ENCODE results near the gene TGFBI.

The TGFBI gene

GRCh38 chr5:136073714-136074529, 45.1 kb downstream of the TGFBI start:
- Histone ChIP-seq H3K27me3 (ENCODE audit: insufficient read depth, low read length) (no peaks in the 10 kb centered on the region), H3K36me3 (ENCODE audit: insufficient read depth, low read length) (no peaks in the 10 kb centered on the region), H3K4me1 (ENCODE audit: insufficient read depth, low read length) (no peaks in the 10 kb centered on the region), H3K9ac (ENCODE audit: low read depth, low read length) (no peak overlapping the region), H3K9me3 (ENCODE audit: insufficient read depth, low read depth, low read length) (no peaks in the 10 kb centered on the region), H3K27ac (ENCODE audit: low read depth, low read length) (no peak overlapping the region), H3K4me3 (ENCODE audit: low read length) (no peak overlapping the region)
- WGBS = 91% methylated on average over 4 of the region's 5 CpGs

DNA sequence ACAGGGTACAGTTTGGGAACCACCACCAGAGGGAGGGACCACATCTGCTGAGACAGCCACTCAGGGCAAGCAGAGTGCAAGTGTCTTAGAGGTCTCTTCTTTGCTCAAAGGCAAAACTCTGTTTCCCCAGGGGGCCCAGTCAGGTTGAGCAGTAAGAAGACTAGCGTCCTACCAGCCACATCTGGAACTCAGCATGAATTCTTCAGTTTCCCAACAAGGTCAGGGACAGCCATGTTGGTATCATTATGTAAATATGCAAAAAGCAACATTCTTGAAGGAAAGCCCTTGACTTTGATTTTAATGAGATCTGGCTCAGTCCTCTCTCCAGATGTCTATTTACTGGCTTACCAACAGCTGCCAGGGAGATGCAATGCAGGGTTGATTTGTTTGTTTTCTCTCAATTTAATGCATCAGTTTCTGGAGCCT, 46.7 kb downstream of the TGFBI start:
- Histone ChIP-seq H3K9ac (ENCODE audit: low read depth, low read length) (no peak overlapping the region), H3K27me3 (ENCODE audit: insufficient read depth, low read length) (peaks cover 7% of the 10 kb centered on the region; the same call in 1 of the 2 replicates), H3K9me3 (ENCODE audit: insufficient read depth, low read depth, low read length) (no peaks in the 10 kb centered on the region), H3K4me3 (ENCODE audit: low read length) (no peak overlapping the region), H3K27ac (ENCODE audit: low read depth, low read length) (no peak overlapping the region), H3K36me3 (ENCODE audit: insufficient read depth, low read length) (no peaks in the 10 kb centered on the region), H3K4me1 (ENCODE audit: insufficient read depth, low read length) (no peaks in the 10 kb centered on the region)
- 71% methylated on average over 1 of the region's 1 CpG for WGBS

GRCh38 chr5:136076067-136076466, 47.3 kb downstream of the TGFBI start:
- Histone ChIP-seq H3K4me1 (ENCODE audit: insufficient read depth, low read length) (no peaks in the 10 kb centered on the region), H3K9me3 (ENCODE audit: insufficient read depth, low read depth, low read length) (no peaks in the 10 kb centered on the region), H3K27ac (ENCODE audit: low read depth, low read length) (no peak overlapping the region), H3K27me3 (ENCODE audit: insufficient read depth, low read length) (peaks cover 7% of the 10 kb centered on the region; the same call in 1 of the 2 replicates), H3K4me3 (ENCODE audit: low read length) (no peak overlapping the region), H3K36me3 (ENCODE audit: insufficient read depth, low read length) (no peaks in the 10 kb centered on the region), H3K9ac (ENCODE audit: low read depth, low read length) (no peak overlapping the region)
- 96% methylated on average over 5 of the region's 6 CpGs for WGBS

DNA sequence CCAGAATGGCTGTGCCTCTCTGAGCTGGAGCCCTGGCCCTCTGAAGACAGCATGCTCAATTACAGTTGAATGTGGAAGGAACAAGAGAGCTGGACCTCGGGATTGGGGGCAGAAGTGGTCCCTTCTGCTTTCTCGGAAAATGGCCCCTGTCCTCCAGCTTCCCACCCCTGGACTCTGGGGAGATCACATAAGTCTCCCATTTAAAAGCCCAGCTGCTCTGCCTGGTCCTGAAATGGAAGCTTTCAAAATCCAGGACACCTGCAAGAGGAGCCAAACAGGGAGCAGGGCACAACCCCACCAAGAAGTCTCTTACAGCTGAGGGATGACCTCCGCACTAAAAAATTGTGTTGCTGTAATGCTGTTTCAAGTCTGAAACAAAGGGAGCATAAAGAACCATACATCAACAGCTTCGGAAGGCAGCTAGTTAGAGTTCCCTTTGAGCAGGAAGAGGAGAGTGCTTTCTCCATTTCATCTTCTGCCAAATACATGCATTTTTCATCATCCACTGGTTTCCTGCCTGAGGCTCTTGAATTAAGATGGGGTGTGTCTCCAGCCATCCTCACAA, 48.2 kb downstream of the TGFBI start:
- Histone ChIP-seq H3K27me3 (ENCODE audit: insufficient read depth, low read length) (peaks cover 7% of the 10 kb centered on the region; the same call in 1 of the 2 replicates), H3K4me3 (ENCODE audit: low read length) (no peak overlapping the region), H3K36me3 (ENCODE audit: insufficient read depth, low read length) (no peaks in the 10 kb centered on the region), H3K9me3 (ENCODE audit: insufficient read depth, low read depth, low read length) (no peaks in the 10 kb centered on the region), H3K9ac (ENCODE audit: low read depth, low read length) (no peak overlapping the region), H3K4me1 (ENCODE audit: insufficient read depth, low read length) (no peaks in the 10 kb centered on the region), H3K27ac (ENCODE audit: low read depth, low read length) (no peak overlapping the region)
- WGBS = 88% methylated on average over 4 of the region's 4 CpGs

- peaks cover 7% of the 10 kb centered on the region; the same call in 1 of the 2 replicates for H3K27me3 ChIP-seq (ENCODE audit: insufficient read depth, low read length)
- no peaks in the 10 kb centered on the region for H3K36me3 ChIP-seq (ENCODE audit: insufficient read depth, low read length)
- peak overlapping the region; percentile 61 for H3K4me3 ChIP-seq (ENCODE audit: low read length)
- 66% methylated on average over 25 of the region's 25 CpGs for WGBS
- no peak overlapping the region for H3K9ac ChIP-seq (ENCODE audit: low read depth, low read length)
- H3K27ac ChIP-seq (ENCODE audit: low read depth, low read length) = no peak overlapping the region
- H3K9me3 ChIP-seq (ENCODE audit: insufficient read depth, low read depth, low read length) = no peaks in the 10 kb centered on the region
- no peaks in the 10 kb centered on the region for H3K4me1 ChIP-seq (ENCODE audit: insufficient read depth, low read length)
Measured at GRCh38 chr5:136079195-136079985, 50.6 kb downstream of the TGFBI start.

DNA sequence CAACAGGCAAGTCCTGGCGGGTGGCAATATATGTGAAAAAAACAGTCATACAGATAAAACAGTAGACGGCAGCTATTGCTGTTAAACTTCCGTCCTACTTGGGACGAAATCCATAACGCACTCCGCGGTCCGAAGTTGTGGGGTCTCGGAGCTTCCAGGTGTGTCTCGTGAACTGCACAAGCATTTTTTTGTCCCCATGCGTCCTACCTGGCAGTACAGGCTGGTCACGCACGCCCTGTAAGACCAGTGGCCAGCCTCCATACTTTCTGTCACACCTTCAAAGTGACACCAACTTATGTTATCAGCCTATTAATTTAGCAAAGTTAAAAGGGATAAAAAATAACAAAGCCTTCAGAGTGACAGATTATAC, 51.3 kb downstream of the TGFBI start:
- Histone ChIP-seq H3K27me3 (ENCODE audit: insufficient read depth, low read length) (peaks cover 7% of the 10 kb centered on the region; the same call in 1 of the 2 replicates), H3K9me3 (ENCODE audit: insufficient read depth, low read depth, low read length) (no peaks in the 10 kb centered on the region), H3K36me3 (ENCODE audit: insufficient read depth, low read length) (no peaks in the 10 kb centered on the region), H3K4me3 (ENCODE audit: low read length) (peak overlapping the region; percentile 61), H3K9ac (ENCODE audit: low read depth, low read length) (no peak overlapping the region), H3K27ac (ENCODE audit: low read depth, low read length) (no peak overlapping the region), H3K4me1 (ENCODE audit: insufficient read depth, low read length) (no peaks in the 10 kb centered on the region)
- 58% methylated on average over 13 of the region's 13 CpGs for WGBS

GRCh38 chr5:136080483-136081216, 51.9 kb downstream of the TGFBI start:
- Histone ChIP-seq H3K27ac (ENCODE audit: low read depth, low read length) (peak overlapping the region; percentile 21; the same call in 1 of the 2 replicates), H3K36me3 (ENCODE audit: insufficient read depth, low read length) (no peaks in the 10 kb centered on the region), H3K9ac (ENCODE audit: low read depth, low read length) (peak overlapping the region; percentile 66), H3K4me3 (ENCODE audit: low read length) (peak overlapping the region; percentile 61), H3K9me3 (ENCODE audit: insufficient read depth, low read depth, low read length) (no peaks in the 10 kb centered on the region), H3K27me3 (ENCODE audit: insufficient read depth, low read length) (peaks cover 7% of the 10 kb centered on the region; the same call in 1 of the 2 replicates), H3K4me1 (ENCODE audit: insufficient read depth, low read length) (no peaks in the 10 kb centered on the region)
- WGBS = 59% methylated on average over 34 of the region's 34 CpGs

DNA sequence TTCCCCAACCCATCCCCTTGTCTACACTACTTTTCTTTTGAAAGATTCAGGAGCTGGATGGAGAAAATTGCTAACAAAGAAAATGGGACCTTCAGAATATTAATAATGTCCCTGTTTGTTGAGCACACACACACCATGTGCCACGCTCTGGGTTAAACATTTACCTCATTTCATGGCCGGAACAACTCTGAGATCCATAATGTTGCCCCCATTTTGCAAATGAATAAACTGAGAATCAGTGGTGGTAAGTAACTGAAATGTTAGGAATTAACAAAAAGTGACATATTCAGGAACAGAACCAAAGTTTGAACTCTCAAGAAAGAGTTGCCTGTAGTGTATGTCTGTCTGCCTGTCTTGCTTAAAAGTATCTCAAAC, 52.4 kb downstream of the TGFBI start:
- Histone ChIP-seq H3K9ac (ENCODE audit: low read depth, low read length) (peak overlapping the region; percentile 66), H3K4me3 (ENCODE audit: low read length) (peak overlapping the region; percentile 61), H3K9me3 (ENCODE audit: insufficient read depth, low read depth, low read length) (no peaks in the 10 kb centered on the region), H3K36me3 (ENCODE audit: insufficient read depth, low read length) (no peaks in the 10 kb centered on the region), H3K27ac (ENCODE audit: low read depth, low read length) (no peak overlapping the region), H3K27me3 (ENCODE audit: insufficient read depth, low read length) (peaks cover 7% of the 10 kb centered on the region; the same call in 1 of the 2 replicates), H3K4me1 (ENCODE audit: insufficient read depth, low read length) (no peaks in the 10 kb centered on the region)
- WGBS = 71% methylated on average over 2 of the region's 2 CpGs

DNA sequence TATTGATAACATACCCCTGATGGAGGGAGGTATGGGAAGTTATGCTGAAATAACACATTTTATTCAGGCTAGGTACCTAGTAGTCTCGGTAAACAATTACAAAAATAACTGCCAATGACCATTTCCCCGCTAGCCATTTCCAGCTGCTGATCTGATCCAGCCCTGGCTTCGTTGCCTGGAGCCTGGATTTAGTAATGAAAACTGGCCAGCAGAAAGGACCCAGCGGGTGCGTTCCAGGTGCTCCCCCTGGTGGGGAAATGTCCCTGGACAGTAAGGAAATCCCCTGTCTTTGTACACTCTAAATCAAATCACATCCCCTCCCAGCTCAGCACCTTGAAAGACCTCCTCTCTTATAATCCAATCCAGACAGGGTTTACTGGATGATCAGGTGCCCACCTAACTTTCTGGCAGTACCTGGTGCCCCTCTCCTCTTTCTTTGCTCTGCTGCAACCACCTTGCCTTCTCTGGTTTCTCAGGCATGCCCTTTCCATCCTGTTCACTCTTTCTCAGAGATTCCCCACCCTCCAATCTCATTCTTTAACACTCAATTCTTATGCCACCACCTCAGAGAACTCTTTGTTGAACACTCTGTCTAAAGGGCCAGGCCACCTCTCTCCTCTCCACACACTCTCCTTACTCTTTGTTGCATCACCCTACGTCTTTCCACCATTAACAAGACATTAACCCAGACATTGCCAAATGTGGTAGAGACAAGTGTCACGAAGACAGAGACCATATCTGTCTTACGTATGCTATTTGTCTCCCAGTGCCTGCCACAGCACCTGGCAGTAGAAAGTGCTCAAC, 53.8 kb downstream of the TGFBI start:
- H3K36me3 ChIP-seq (ENCODE audit: insufficient read depth, low read length) = no peaks in the 10 kb centered on the region
- H3K9me3 ChIP-seq (ENCODE audit: insufficient read depth, low read depth, low read length) = no peaks in the 10 kb centered on the region
- H3K27ac ChIP-seq (ENCODE audit: low read depth, low read length) = no peak overlapping the region
- 39% methylated on average over 8 of the region's 8 CpGs for WGBS
- no peaks in the 10 kb centered on the region for H3K4me1 ChIP-seq (ENCODE audit: insufficient read depth, low read length)
- peaks cover 7% of the 10 kb centered on the region; the same call in 1 of the 2 replicates for H3K27me3 ChIP-seq (ENCODE audit: insufficient read depth, low read length)
- H3K9ac ChIP-seq (ENCODE audit: low read depth, low read length) = no peak overlapping the region
- no peak overlapping the region for H3K4me3 ChIP-seq (ENCODE audit: low read length)

GRCh38 chr5:136084698-136085097, 55.9 kb downstream of the TGFBI start:
- Histone ChIP-seq H3K36me3 (ENCODE audit: insufficient read depth, low read length) (no peaks in the 10 kb centered on the region), H3K27ac (ENCODE audit: low read depth, low read length) (no peak overlapping the region), H3K27me3 (ENCODE audit: insufficient read depth, low read length) (peaks cover 5% of the 10 kb centered on the region; the same call in 1 of the 2 replicates), H3K4me3 (ENCODE audit: low read length) (no peak overlapping the region), H3K9ac (ENCODE audit: low read depth, low read length) (no peak overlapping the region), H3K4me1 (ENCODE audit: insufficient read depth, low read length) (no peaks in the 10 kb centered on the region), H3K9me3 (ENCODE audit: insufficient read depth, low read depth, low read length) (no peaks in the 10 kb centered on the region)
- WGBS = no CpG with 5 or more reads among the region's 1 CpG

Data from HUES64 (cell line).